Spleen (tissue), 7 donors: ENCODE measurements around the gene MYH15.

ENCODE experiments used
- POLR2A ChIP-seq, 3 donors: fragments of 450-650 bp; IDR thresholded peaks; one replicate each; pipeline ENCODE4 v1.5.1; 2017; ENCODE audit warnings: antibody characterized with exemption in 3 of 3, mild to moderate bottlenecking in 1 of 3
- POLR2AphosphoS5 ChIP-seq, 3 donors: sonication (generic); formaldehyde crosslinking; IDR thresholded peaks; one replicate each; pipeline ENCODE4 v1.5.1; 2017; ENCODE audit warnings: antibody characterized with exemption in 3 of 3
- TF ChIP-seq, protein P1 (sequence below), 11 experiments: fragments of 200-600 bp in 7 of 11; fragments of 450-650 bp in 4 of 11; sonication (generic) in 4 of 11; IDR thresholded peaks in 8 of 11; conservative IDR thresholded peaks in 3 of 11; 1 replicate in 7 of 11; 2 replicates in 4 of 11; pipeline versions ENCODE4 v1.4.0 to v1.8.0; 2016 to 2021; ENCODE audit warnings: antibody characterized with exemption in 11 of 11, inconsistent platforms in 4 of 11, mild to moderate bottlenecking in 1 of 11
- donor health status: DM: no; HTN: no; CAD: no; lungs with moderate emphysema.
- donor health status: DM: no; HTN: no; CAD: no.
- donor health status: DM: no; HTN: no; CAD: no.

DNA sequence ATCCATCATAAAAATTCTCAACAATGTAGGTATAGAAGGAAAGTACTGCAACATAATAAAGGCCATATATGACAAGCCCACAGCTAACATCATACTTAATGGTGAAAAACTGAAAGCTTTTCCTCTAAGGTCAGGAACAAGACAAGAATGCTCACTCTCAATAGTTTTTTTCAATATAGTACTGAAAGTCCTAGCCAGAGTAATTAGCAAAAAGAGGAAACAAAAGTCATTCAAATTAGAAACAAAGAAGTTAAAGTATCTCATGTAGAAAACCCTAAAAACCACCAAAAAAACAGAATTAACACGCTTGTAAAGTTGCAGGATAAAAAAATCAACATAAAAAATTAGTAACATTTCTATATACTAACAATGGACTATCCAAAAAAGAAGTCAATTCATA, 61.8 kb downstream of the MYH15 start:
- TF ChIP-seq, protein P1, sequence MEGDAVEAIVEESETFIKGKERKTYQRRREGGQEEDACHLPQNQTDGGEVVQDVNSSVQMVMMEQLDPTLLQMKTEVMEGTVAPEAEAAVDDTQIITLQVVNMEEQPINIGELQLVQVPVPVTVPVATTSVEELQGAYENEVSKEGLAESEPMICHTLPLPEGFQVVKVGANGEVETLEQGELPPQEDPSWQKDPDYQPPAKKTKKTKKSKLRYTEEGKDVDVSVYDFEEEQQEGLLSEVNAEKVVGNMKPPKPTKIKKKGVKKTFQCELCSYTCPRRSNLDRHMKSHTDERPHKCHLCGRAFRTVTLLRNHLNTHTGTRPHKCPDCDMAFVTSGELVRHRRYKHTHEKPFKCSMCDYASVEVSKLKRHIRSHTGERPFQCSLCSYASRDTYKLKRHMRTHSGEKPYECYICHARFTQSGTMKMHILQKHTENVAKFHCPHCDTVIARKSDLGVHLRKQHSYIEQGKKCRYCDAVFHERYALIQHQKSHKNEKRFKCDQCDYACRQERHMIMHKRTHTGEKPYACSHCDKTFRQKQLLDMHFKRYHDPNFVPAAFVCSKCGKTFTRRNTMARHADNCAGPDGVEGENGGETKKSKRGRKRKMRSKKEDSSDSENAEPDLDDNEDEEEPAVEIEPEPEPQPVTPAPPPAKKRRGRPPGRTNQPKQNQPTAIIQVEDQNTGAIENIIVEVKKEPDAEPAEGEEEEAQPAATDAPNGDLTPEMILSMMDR (IDR thresholded peaks at IDR 0.05 in 8 of 11, conservative IDR thresholded peaks at IDR 0.05 in 3 of 11), result no peak
- TF ChIP-seq POLR2AphosphoS5 (IDR thresholded peaks at IDR 0.05), result no peak
- no peak for TF ChIP-seq POLR2A (IDR thresholded peaks at IDR 0.05)
